GM21825 (cell line): Measurements from ENCODE around the gene SLC10A7.

Source experiments
- ATAC-seq: cut with Tn5 transposase; IDR thresholded peaks from one replicate; pipeline ENCODE4 v1.9.1; 2021; ENCODE audit warnings: mild to moderate bottlenecking, moderate library complexity; ENCODE audit not compliant: unreplicated experiment

The SLC10A7 gene

GRCh38 chr4:146442801-146443200 lies 78.9 kb downstream of the SLC10A7 start:
- no peak for ATAC-seq

GRCh38 chr4:146439999-146440398 lies 81.7 kb downstream of the SLC10A7 start:
- ATAC-seq: no peak

GRCh38 chr4:146439437-146439836 lies 82.3 kb downstream of the SLC10A7 start:
- ATAC-seq: no peak

GRCh38 chr4:146437778-146438177 lies 84.0 kb downstream of the SLC10A7 start:
- ATAC-seq: no peak

GRCh38 chr4:146436423-146437162 lies 85.1 kb downstream of the SLC10A7 start:
- no peak for ATAC-seq

GRCh38 chr4:146435962-146436361 lies 85.8 kb downstream of the SLC10A7 start:
- no peak for ATAC-seq

GRCh38 chr4:146432065-146432464 lies 89.7 kb downstream of the SLC10A7 start:
- ATAC-seq: no peak

- no peak for ATAC-seq
Observed at GRCh38 chr4:146428298-146428697, 93.4 kb downstream of the SLC10A7 start.

- no peak for ATAC-seq
Observed at GRCh38 chr4:146417822-146418221, 103.9 kb downstream of the SLC10A7 start.

- no peak for ATAC-seq
Observed at GRCh38 chr4:146415829-146416228, 105.9 kb downstream of the SLC10A7 start.

- ATAC-seq: no peak
Observed at GRCh38 chr4:146407669-146408084, 114.1 kb downstream of the SLC10A7 start.

- no peak for ATAC-seq
Observed at GRCh38 chr4:146407257-146407656, 114.5 kb downstream of the SLC10A7 start.

GRCh38 chr4:146401274-146401673 lies 120.5 kb downstream of the SLC10A7 start:
- ATAC-seq: no peak

- no peak for ATAC-seq
Observed at GRCh38 chr4:146398896-146399445, 122.8 kb downstream of the SLC10A7 start.

- no peak for ATAC-seq
Observed at GRCh38 chr4:146398404-146398803, 123.3 kb downstream of the SLC10A7 start.

- ATAC-seq: no peak
Observed at GRCh38 chr4:146389561-146389960, 132.2 kb downstream of the SLC10A7 start.

GRCh38 chr4:146382194-146382593 lies 139.5 kb downstream of the SLC10A7 start:
- ATAC-seq: no peak

GRCh38 chr4:146381263-146381872 lies 140.4 kb downstream of the SLC10A7 start:
- ATAC-seq: no peak

GRCh38 chr4:146379744-146380143 lies 142.0 kb downstream of the SLC10A7 start:
- ATAC-seq: no peak

GRCh38 chr4:146371812-146372211 lies 149.9 kb downstream of the SLC10A7 start:
- ATAC-seq: no peak

- ATAC-seq: no peak
Observed at GRCh38 chr4:146370841-146371240, 150.9 kb downstream of the SLC10A7 start.

GRCh38 chr4:146369446-146369845 lies 152.3 kb downstream of the SLC10A7 start:
- no peak for ATAC-seq
